Measurements from ENCODE around the gene CBX7. TPM values are rescaled to one million over a fixed set of nuclear protein-coding genes. Genes with fewer than 3 reads are reported as not detected.

CBX7 gene
- total and polyA plus RNA-seq, 4 experiments from 2014 or later: 22.8 to 198 (median 110) TPM

GRCh38 chr22:39138357-39138997, 14.0 kb downstream of the CBX7 start:
- Histone ChIP-seq H3K4me3 (ENCODE audit: low read length in 2 of 2) (no peak overlapping the region), H3K9me3 (ENCODE audit: control insufficient read depth in 1 of 2, low read length in 2 of 2) (no peaks in the 10 kb centered on the region), H3K36me3 (ENCODE audit: insufficient read depth, low read length) (no peaks in the 10 kb centered on the region), H3K4me1 (ENCODE audit: insufficient read depth, low read length) (peaks cover 1% of the 10 kb centered on the region), H3K27me3 (ENCODE audit: insufficient read depth, low read length) (no peaks in the 10 kb centered on the region), H3K27ac (ENCODE audit: low read depth, low read length) (no peak overlapping the region)
- Mint-ChIP-seq H3K9me3 (no peaks in the 10 kb centered on the region), H3K36me3 (peaks cover 3 to 22% of the 10 kb centered on the region in 2 donors), H3K4me3 (no peak overlapping the region), H3K27ac (no peak overlapping the region), H3K27me3 (no peaks in the 10 kb centered on the region), H3K4me1 (peaks cover 1 to 6% (median 4%) of the 10 kb centered on the region in 4 donors)
- POLR2A ChIA-PET (ENCODE audit: partially characterized antibody): interaction anchor here (0.9 to 1.4 kb wide), 2 partner anchors 10 to 278 kb away, joined by 4 read pairs; no protein-coding TSS in a partner anchor
- intact Hi-C loops (cut with micrococcal nuclease): no loop called here
- CTCF ChIA-PET (ENCODE audit: partially characterized antibody): interaction anchor here (0.7 to 1.2 kb wide), 2 partner anchors 179 to 371 kb away, joined by 3 read pairs; no protein-coding TSS in a partner anchor
- DNase-seq: no peak

GRCh38 chr22:39136317-39136716, 16.2 kb downstream of the CBX7 start:
- Mint-ChIP-seq H3K27ac (peak overlapping the region in 3 of 7 donors; percentile 25 to 41 (median 31)), H3K4me1 (peaks cover 0 to 6% (median 3%) of the 10 kb centered on the region in 4 donors), H3K9me3 (no peaks in the 10 kb centered on the region), H3K27me3 (no peaks in the 10 kb centered on the region), H3K4me3 (no peak overlapping the region), H3K36me3 (peaks cover 11 to 36% of the 10 kb centered on the region in 2 donors)
- DNase-seq: no peak
- POLR2A ChIA-PET (ENCODE audit: partially characterized antibody): interaction anchor here (1.6 to 2.1 kb wide), 2 partner anchors 7 to 183 kb away, joined by 6 to 7 read pairs; partner anchors contain the start of gene RPL3
- Histone ChIP-seq H3K4me1 (ENCODE audit: insufficient read depth, low read length) (no peaks in the 10 kb centered on the region), H3K4me3 (ENCODE audit: low read length in 2 of 2) (no peak overlapping the region), H3K27me3 (ENCODE audit: insufficient read depth, low read length) (no peaks in the 10 kb centered on the region), H3K27ac (ENCODE audit: low read depth, low read length) (no peak overlapping the region), H3K9me3 (ENCODE audit: control insufficient read depth in 1 of 2, low read length in 2 of 2) (no peaks in the 10 kb centered on the region), H3K36me3 (ENCODE audit: insufficient read depth, low read length) (peaks cover 12% of the 10 kb centered on the region)
- CTCF ChIA-PET (ENCODE audit: partially characterized antibody): interaction anchor here (0.6 to 1.8 kb wide), 4 partner anchors 12 to 179 kb away, joined by 3 to 9 read pairs (median 4); no protein-coding TSS in a partner anchor
- intact Hi-C loops (cut with micrococcal nuclease): no loop called here

- DNase-seq: peak in 1 of 5 donors; percentile 29
- Histone ChIP-seq H3K27me3 (ENCODE audit: insufficient read depth, low read length) (no peaks in the 10 kb centered on the region), H3K27ac (ENCODE audit: low read depth, low read length) (no peak overlapping the region), H3K36me3 (ENCODE audit: insufficient read depth, low read length) (peaks cover 12% of the 10 kb centered on the region), H3K4me1 (ENCODE audit: insufficient read depth, low read length) (no peaks in the 10 kb centered on the region), H3K9me3 (ENCODE audit: control insufficient read depth in 1 of 2, low read length in 2 of 2) (no peaks in the 10 kb centered on the region), H3K4me3 (ENCODE audit: low read length in 2 of 2) (no peak overlapping the region)
- CTCF ChIA-PET (ENCODE audit: partially characterized antibody): interaction anchor here (0.8 to 1.8 kb wide), 7 partner anchors 8 to 182 kb away, joined by 3 to 9 read pairs (median 4); no protein-coding TSS in a partner anchor
- Mint-ChIP-seq H3K27me3 (no peaks in the 10 kb centered on the region), H3K27ac (no peak overlapping the region), H3K36me3 (peaks cover 14 to 43% of the 10 kb centered on the region in 2 donors), H3K4me3 (no peak overlapping the region), H3K9me3 (no peaks in the 10 kb centered on the region), H3K4me1 (peaks cover 0 to 6% (median 3%) of the 10 kb centered on the region in 4 donors)
- intact Hi-C loops (cut with micrococcal nuclease): no loop called here
- POLR2A ChIA-PET (ENCODE audit: partially characterized antibody): interaction anchor here (0.6 to 2.1 kb wide), 6 partner anchors 8 to 1076 kb away, joined by 3 to 7 read pairs (median 4); partner anchors contain the start of genes CBX7 and RPL3
These were observed 17.2 kb downstream of the CBX7 start for GRCh38 chr22:39135092-39135896.

- no peak for DNase-seq
- POLR2A ChIA-PET (ENCODE audit: partially characterized antibody): interaction anchor here (0.9 to 2.1 kb wide), 5 partner anchors 9 to 182 kb away, joined by 3 to 7 read pairs (median 4); partner anchors contain the start of gene CBX7
- no peaks in the 10 kb centered on the region for H3K27me3 Mint-ChIP-seq
- intact Hi-C loops (cut with micrococcal nuclease): no loop called here
- Histone ChIP-seq H3K27ac (ENCODE audit: low read depth, low read length) (no peak overlapping the region), H3K36me3 (ENCODE audit: insufficient read depth, low read length) (peaks cover 12% of the 10 kb centered on the region), H3K9me3 (ENCODE audit: control insufficient read depth in 1 of 2, low read length in 2 of 2) (no peaks in the 10 kb centered on the region), H3K27me3 (ENCODE audit: insufficient read depth, low read length) (no peaks in the 10 kb centered on the region), H3K4me1 (ENCODE audit: insufficient read depth, low read length) (no peaks in the 10 kb centered on the region), H3K4me3 (ENCODE audit: low read length in 2 of 2) (no peak overlapping the region)
- CTCF ChIA-PET (ENCODE audit: partially characterized antibody): interaction anchor here (1.1 to 1.8 kb wide), 6 partner anchors 9 to 181 kb away, joined by 3 to 9 read pairs (median 4); no protein-coding TSS in a partner anchor
- peaks cover 19 to 38% of the 10 kb centered on the region in 2 donors for H3K36me3 Mint-ChIP-seq
- no peaks in the 10 kb centered on the region for H3K9me3 Mint-ChIP-seq
- H3K4me1 Mint-ChIP-seq: peaks cover 0 to 3% (median under 1%) of the 10 kb centered on the region in 4 donors
- H3K4me3 Mint-ChIP-seq: no peak overlapping the region
- no peak overlapping the region for H3K27ac Mint-ChIP-seq
These were observed 18.0 kb downstream of the CBX7 start for GRCh38 chr22:39134366-39135091.

GRCh38 chr22:39133871-39134270, 18.6 kb downstream of the CBX7 start:
- Histone ChIP-seq H3K4me3 (ENCODE audit: low read length in 2 of 2) (no peak overlapping the region), H3K4me1 (ENCODE audit: insufficient read depth, low read length) (no peaks in the 10 kb centered on the region), H3K9me3 (ENCODE audit: control insufficient read depth in 1 of 2, low read length in 2 of 2) (no peaks in the 10 kb centered on the region), H3K27me3 (ENCODE audit: insufficient read depth, low read length) (no peaks in the 10 kb centered on the region), H3K36me3 (ENCODE audit: insufficient read depth, low read length) (peaks cover 12% of the 10 kb centered on the region), H3K27ac (ENCODE audit: low read depth, low read length) (no peak overlapping the region)
- CTCF ChIA-PET (ENCODE audit: partially characterized antibody): interaction anchor here (1.1 to 1.7 kb wide), 3 partner anchors 9 to 131 kb away, joined by 3 to 4 read pairs (median 4); no protein-coding TSS in a partner anchor
- no peak overlapping the region for H3K4me3 Mint-ChIP-seq
- peaks cover 0 to 3% (median 1%) of the 10 kb centered on the region in 4 donors for H3K4me1 Mint-ChIP-seq
- intact Hi-C loops (cut with micrococcal nuclease): no loop called here
- H3K36me3 Mint-ChIP-seq: peaks cover 21 to 38% of the 10 kb centered on the region in 2 donors
- no peak for DNase-seq
- POLR2A ChIA-PET (ENCODE audit: partially characterized antibody): interaction anchor here (0.9 to 1.9 kb wide), 2 partner anchors 9 to 182 kb away, joined by 4 read pairs; no protein-coding TSS in a partner anchor
- H3K27ac Mint-ChIP-seq: peak overlapping the region in 1 of 7 donors; percentile 35
- no peaks in the 10 kb centered on the region for H3K27me3 Mint-ChIP-seq
- H3K9me3 Mint-ChIP-seq: no peaks in the 10 kb centered on the region

GRCh38 chr22:39132871-39133524, 19.5 kb downstream of the CBX7 start:
- H3K27me3 ChIP-seq (ENCODE audit: insufficient read depth, low read length): no peaks in the 10 kb centered on the region
- Mint-ChIP-seq H3K9me3 (no peaks in the 10 kb centered on the region), H3K4me1 (peaks cover 0 to 3% (median 1%) of the 10 kb centered on the region in 4 donors), H3K36me3 (peaks cover 21 to 34% of the 10 kb centered on the region in 2 donors), H3K27me3 (no peaks in the 10 kb centered on the region), H3K4me3 (no peak overlapping the region), H3K27ac (peak overlapping the region in 1 of 7 donors; percentile 8)
- H3K27ac ChIP-seq (ENCODE audit: low read depth, low read length): no peak overlapping the region
- no peaks in the 10 kb centered on the region for H3K9me3 ChIP-seq (ENCODE audit: control insufficient read depth in 1 of 2, low read length in 2 of 2)
- DNase-seq: no peak
- ChIA-PET POLR2A (ENCODE audit: partially characterized antibody) (no interaction called here), CTCF (ENCODE audit: partially characterized antibody) (interaction anchor here (1.3 kb wide), 1 partner anchor 14 kb away, joined by 3 read pairs; no protein-coding TSS in a partner anchor)
- peaks cover 12% of the 10 kb centered on the region for H3K36me3 ChIP-seq (ENCODE audit: insufficient read depth, low read length)
- H3K4me3 ChIP-seq (ENCODE audit: low read length in 2 of 2): no peak overlapping the region
- no peaks in the 10 kb centered on the region for H3K4me1 ChIP-seq (ENCODE audit: insufficient read depth, low read length)
- intact Hi-C loops (cut with micrococcal nuclease): no loop called here
